Measurements from ENCODE around the gene TRNAU1AP.

The TRNAU1AP gene

DNA sequence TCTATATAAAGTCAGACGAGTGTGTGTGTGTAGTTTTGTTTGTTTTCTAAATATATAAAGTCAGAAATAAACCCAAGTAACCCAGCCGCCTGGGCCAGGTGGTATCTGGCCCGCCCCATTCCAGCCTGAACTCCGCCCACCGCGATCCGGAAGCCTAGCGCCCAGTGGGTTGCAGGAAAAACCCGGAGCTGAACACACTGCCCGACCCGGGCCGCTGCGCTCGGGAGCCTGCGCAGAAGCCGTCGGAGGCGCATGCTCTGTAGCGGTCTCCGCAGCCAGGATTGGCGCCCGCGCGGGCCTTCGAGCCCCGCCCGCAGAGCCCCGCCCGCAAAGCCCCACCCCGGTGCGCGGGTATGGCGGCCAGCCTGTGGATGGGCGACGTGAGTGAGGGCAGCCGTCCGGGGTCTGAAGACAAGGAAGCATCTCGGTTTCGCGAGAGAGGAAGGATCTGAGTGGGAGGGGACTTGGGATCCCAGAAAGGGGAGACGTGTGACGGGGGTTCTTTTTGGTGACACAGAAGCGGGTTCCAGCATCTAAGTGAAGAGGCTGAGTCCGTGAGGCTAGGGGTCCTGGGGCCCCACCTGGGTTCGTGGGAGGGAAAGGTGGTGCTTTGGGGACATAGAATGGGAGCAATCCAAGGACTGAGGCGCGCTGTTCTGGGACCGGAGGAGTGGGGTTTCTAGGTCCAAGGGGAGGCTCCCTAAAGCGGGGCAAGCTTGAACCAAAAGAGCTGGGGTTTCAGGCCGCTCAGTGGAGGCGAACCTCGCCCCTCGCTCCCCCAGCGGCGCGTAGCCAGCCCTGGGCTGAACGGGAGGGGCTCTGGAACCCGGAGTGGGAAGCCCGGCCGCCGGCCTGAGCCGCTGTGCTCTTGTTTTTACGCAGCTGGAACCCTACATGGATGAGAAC is at the start of gene TRNAU1AP:
TRNAU1AP (plus strand) TSS at position 328 of the 906 bp plus-strand sequence; CDS start at position 354, 26 bp downstream.
- H3K4me3 ChIP-seq (ENCODE audit: low read length) = peak within 1 kb of the TSS; percentile 92
- peak; percentile 99 for DNase-seq
- peaks cover 30% of the 10 kb centered on the region for H3K79me2 ChIP-seq (ENCODE audit: low read length)
- H4K20me1 ChIP-seq (ENCODE audit: insufficient read depth, low read length) = no peaks in the 10 kb centered on the region
- no peaks in the 10 kb centered on the region for H3K9me3 ChIP-seq (replicated peaks; ENCODE audit: insufficient read depth, low read length)
- H3K27me3 ChIP-seq (replicated peaks; ENCODE audit: insufficient read depth, low read length) = no peaks in the 10 kb centered on the region
- H3F3A ChIP-seq (ENCODE audit: insufficient read depth, low read length) = peaks cover 19% of the 10 kb centered on the region
- H3K4me1 ChIP-seq (ENCODE audit: low read length) = peaks cover 4% of the 10 kb centered on the region; the same call in 1 of the 2 replicates
- H2AFZ ChIP-seq (ENCODE audit: low read length) = peak within 1 kb of the TSS; percentile 84
- TF ChIP-seq EZH2phosphoT487 (IDR thresholded peaks at IDR 0.05; ENCODE audit: low read length) (no peak), EZH2 (optimal IDR thresholded peaks at IDR 0.05; ENCODE audit: low read depth, low read length) (no peak)
- TF ChIP-seq, protein P1, sequence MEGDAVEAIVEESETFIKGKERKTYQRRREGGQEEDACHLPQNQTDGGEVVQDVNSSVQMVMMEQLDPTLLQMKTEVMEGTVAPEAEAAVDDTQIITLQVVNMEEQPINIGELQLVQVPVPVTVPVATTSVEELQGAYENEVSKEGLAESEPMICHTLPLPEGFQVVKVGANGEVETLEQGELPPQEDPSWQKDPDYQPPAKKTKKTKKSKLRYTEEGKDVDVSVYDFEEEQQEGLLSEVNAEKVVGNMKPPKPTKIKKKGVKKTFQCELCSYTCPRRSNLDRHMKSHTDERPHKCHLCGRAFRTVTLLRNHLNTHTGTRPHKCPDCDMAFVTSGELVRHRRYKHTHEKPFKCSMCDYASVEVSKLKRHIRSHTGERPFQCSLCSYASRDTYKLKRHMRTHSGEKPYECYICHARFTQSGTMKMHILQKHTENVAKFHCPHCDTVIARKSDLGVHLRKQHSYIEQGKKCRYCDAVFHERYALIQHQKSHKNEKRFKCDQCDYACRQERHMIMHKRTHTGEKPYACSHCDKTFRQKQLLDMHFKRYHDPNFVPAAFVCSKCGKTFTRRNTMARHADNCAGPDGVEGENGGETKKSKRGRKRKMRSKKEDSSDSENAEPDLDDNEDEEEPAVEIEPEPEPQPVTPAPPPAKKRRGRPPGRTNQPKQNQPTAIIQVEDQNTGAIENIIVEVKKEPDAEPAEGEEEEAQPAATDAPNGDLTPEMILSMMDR (IDR thresholded peaks at IDR 0.05; ENCODE audit: low read length) = no peak
- peak within 1 kb of the TSS; percentile 91 for H3K9ac ChIP-seq (ENCODE audit: low read length)
- peak within 1 kb of the TSS; percentile 83 for H3K27ac ChIP-seq (ENCODE audit: low read length)
- H3K4me2 ChIP-seq (ENCODE audit: low read depth, low read length) = peak within 1 kb of the TSS; percentile 61; the same call in 1 of the 2 replicates
- no peaks in the 10 kb centered on the region for H3K9me2 ChIP-seq (replicated peaks; ENCODE audit: insufficient read depth, low read length)
- H3K36me3 ChIP-seq (replicated peaks; ENCODE audit: insufficient read depth, low read length) = no peaks in the 10 kb centered on the region

DNA sequence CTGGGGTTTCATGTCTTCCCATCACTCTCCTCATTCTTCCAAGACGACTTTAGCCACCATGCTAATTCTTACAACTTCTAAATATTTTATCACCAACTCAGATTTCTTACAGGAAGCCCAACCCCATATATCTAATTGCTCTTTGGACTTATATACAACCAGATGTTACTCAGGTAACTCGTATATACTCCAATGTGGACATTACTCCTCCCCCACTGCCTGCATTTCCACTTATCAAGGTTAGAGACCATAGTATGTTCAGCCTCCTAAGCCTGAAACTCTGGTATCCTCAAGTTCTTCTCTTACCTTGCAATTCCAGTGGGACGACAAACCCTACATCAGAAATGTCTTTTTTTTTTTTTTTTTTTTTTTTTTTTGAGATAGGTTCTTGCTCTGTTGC is 49.8 kb upstream of the TRNAU1AP start:
- H4K20me1 ChIP-seq (ENCODE audit: insufficient read depth, low read length) = peaks cover 3% of the 10 kb centered on the region
- no peak for TF ChIP-seq EZH2phosphoT487 (IDR thresholded peaks at IDR 0.05; ENCODE audit: low read length)
- TF ChIP-seq EZH2 (optimal IDR thresholded peaks at IDR 0.05; ENCODE audit: low read depth, low read length) = no peak
- TF ChIP-seq, protein P1 (IDR thresholded peaks at IDR 0.05; ENCODE audit: low read length) = no peak
- no peak overlapping the region for H3K27ac ChIP-seq (ENCODE audit: low read length)
- H3K36me3 ChIP-seq (replicated peaks; ENCODE audit: insufficient read depth, low read length) = peaks cover 14% of the 10 kb centered on the region
- H3F3A ChIP-seq (ENCODE audit: insufficient read depth, low read length) = peaks cover 36% of the 10 kb centered on the region
- no peaks in the 10 kb centered on the region for H3K9me2 ChIP-seq (replicated peaks; ENCODE audit: insufficient read depth, low read length)
- H3K79me2 ChIP-seq (ENCODE audit: low read length) = peaks cover 30% of the 10 kb centered on the region
- no peak for DNase-seq
- no peak overlapping the region for H3K4me3 ChIP-seq (ENCODE audit: low read length)
- H3K4me2 ChIP-seq (ENCODE audit: low read depth, low read length) = no peak overlapping the region
- H2AFZ ChIP-seq (ENCODE audit: low read length) = no peak overlapping the region
- no peaks in the 10 kb centered on the region for H3K9me3 ChIP-seq (replicated peaks; ENCODE audit: insufficient read depth, low read length)
- no peak overlapping the region for H3K9ac ChIP-seq (ENCODE audit: low read length)
- H3K27me3 ChIP-seq (replicated peaks; ENCODE audit: insufficient read depth, low read length) = no peaks in the 10 kb centered on the region
- peaks cover 14% of the 10 kb centered on the region for H3K4me1 ChIP-seq (ENCODE audit: low read length)

DNA sequence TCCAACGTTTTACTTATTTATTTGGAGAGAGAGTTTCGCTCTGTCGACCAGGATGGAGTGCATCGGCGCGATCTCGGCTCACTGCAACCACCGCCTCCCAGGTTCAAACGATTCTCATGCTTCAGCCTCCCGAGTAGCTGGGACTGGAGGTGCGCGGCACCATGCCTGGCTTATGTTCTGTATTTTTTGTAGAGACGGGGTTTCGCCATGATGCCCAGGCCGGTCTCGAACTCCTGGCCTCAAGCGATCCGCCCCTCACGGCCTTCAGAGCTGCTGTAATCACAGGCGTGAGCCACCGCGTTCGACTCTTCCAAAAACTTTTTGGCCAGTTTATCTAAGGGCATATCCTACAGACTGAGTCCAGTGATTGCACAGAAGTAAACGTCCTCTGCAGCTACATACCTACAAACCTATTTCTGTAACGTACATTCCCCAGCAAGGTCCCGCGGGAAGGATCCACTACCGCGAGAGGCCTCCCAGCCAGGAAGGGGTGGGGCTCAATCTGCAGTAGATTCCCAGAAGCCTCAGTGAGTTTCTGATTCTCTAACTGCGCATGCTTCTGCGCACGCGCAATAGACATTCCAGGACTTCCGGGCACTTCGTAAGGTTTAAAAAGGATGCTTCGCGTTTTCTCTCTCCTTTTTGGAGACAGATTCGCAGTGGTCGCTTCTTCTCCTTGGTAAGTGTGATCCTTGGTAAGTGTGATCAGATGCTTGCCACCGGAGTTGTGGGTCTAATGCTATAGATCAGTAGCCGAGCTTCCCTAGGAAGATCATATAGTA is 47.3 kb upstream of the TRNAU1AP start, which contains the start of gene RCC1:
RCC1 (plus strand) TSS at position 638 of the 782 bp plus-strand sequence. CDS start 23,824 bp downstream, outside the sequence.
- H3K4me2 ChIP-seq (ENCODE audit: low read depth, low read length) = peak within 1 kb of the TSS; percentile 89
- DNase-seq = peak; percentile 99
- H2AFZ ChIP-seq (ENCODE audit: low read length) = peak within 1 kb of the TSS; percentile 80
- no peaks in the 10 kb centered on the region for H3K9me3 ChIP-seq (replicated peaks; ENCODE audit: insufficient read depth, low read length)
- H3F3A ChIP-seq (ENCODE audit: insufficient read depth, low read length) = peaks cover 61% of the 10 kb centered on the region
- no peaks in the 10 kb centered on the region for H3K9me2 ChIP-seq (replicated peaks; ENCODE audit: insufficient read depth, low read length)
- H3K27me3 ChIP-seq (replicated peaks; ENCODE audit: insufficient read depth, low read length) = no peaks in the 10 kb centered on the region
- peak within 1 kb of the TSS; percentile 87 for H3K9ac ChIP-seq (ENCODE audit: low read length)
- peaks cover 55% of the 10 kb centered on the region for H3K79me2 ChIP-seq (ENCODE audit: low read length)
- peak within 1 kb of the TSS; percentile 84 for H3K27ac ChIP-seq (ENCODE audit: low read length)
- TF ChIP-seq EZH2phosphoT487 (IDR thresholded peaks at IDR 0.05; ENCODE audit: low read length) (no peak), EZH2 (optimal IDR thresholded peaks at IDR 0.05; ENCODE audit: low read depth, low read length) (no peak)
- TF ChIP-seq, protein P1 (IDR thresholded peaks at IDR 0.05; ENCODE audit: low read length) = no peak
- H3K4me1 ChIP-seq (ENCODE audit: low read length) = peaks cover 33% of the 10 kb centered on the region
- H4K20me1 ChIP-seq (ENCODE audit: insufficient read depth, low read length) = peaks cover 26% of the 10 kb centered on the region
- peak within 1 kb of the TSS; percentile 83 for H3K4me3 ChIP-seq (ENCODE audit: low read length)
- H3K36me3 ChIP-seq (replicated peaks; ENCODE audit: insufficient read depth, low read length) = peaks cover 31% of the 10 kb centered on the region
